Osteocyte (in vitro differentiated cells): ENCODE data around the gene GRN. TPM values are rescaled to one million over a fixed set of nuclear protein-coding genes. Genes with fewer than 3 reads are reported as not detected.

Experiments
- DNase-seq: peaks from one replicate; pipeline ENCODE4 v3.0.0; 2021; ENCODE audit warnings: mixed read lengths; ENCODE audit not compliant: unreplicated experiment; ENCODE audit errors: extremely low spot score
- H3K27ac Mint-ChIP-seq: one replicate; pipeline ENCODE4 v1.8.0; 2021; ENCODE audit warnings: mild to moderate bottlenecking, mixed read lengths; ENCODE audit not compliant: unreplicated experiment
- H3K27me3 Mint-ChIP-seq: one replicate; pipeline ENCODE4 v1.8.0; 2021; ENCODE audit warnings: mixed read lengths; ENCODE audit not compliant: unreplicated experiment
- H3K36me3 Mint-ChIP-seq: one replicate; pipeline ENCODE4 v1.8.0; 2021; ENCODE audit warnings: mixed read lengths; ENCODE audit not compliant: unreplicated experiment
- H3K4me1 Mint-ChIP-seq: one replicate; pipeline ENCODE4 v1.8.0; 2021; ENCODE audit warnings: mixed read lengths; ENCODE audit not compliant: unreplicated experiment
- H3K4me3 Mint-ChIP-seq: one replicate; pipeline ENCODE4 v1.8.0; 2021; ENCODE audit warnings: mild to moderate bottlenecking, moderate library complexity, mixed read lengths; ENCODE audit not compliant: unreplicated experiment
- H3K9me3 Mint-ChIP-seq: one replicate; pipeline ENCODE4 v1.8.0; 2021; ENCODE audit warnings: mixed read lengths; ENCODE audit not compliant: unreplicated experiment
- CTCF ChIP-seq: fragments of 200-600 bp; sonication (generic); IDR thresholded peaks from 2 replicates; pipeline ENCODE4 v1.5.0; 2021; ENCODE audit warnings: antibody characterized with exemption, mild to moderate bottlenecking, moderate library complexity
- total RNA-seq: library from RNA; stranded (reverse); gene quantifications from 2 replicates; pipeline ENCODE4 v1.2.1, GENCODE V29; 2021

GRN gene
- total RNA-seq, 1 donor from 2014 or later = 574 TPM

DNA sequence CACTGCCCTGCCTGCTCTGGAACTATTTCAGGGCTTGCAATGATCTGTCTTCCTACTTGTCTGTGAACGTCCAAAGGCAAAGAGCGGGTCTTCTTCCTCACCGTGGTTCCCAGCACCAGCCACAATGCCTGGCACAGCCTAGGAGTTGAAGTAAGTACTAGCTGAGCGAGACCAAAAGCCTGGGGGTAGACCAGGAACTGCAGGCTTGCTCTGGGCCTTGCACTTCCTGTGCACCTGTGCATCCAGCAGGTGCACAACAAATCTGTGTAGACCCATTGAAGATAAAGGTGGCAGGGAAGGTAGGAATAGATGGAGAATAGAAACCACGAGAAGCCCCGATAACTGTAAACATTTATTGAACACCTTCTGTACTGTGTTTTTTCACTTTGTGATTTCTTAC lies 13.9 kb downstream of the GRN start:
- no peak for TF ChIP-seq CTCF
- H3K9me3 Mint-ChIP-seq = no peaks in the 10 kb centered on the region
- no peaks in the 10 kb centered on the region for H3K36me3 Mint-ChIP-seq
- DNase-seq = no peak
- H3K4me3 Mint-ChIP-seq = no peak overlapping the region
- no peak overlapping the region for H3K27ac Mint-ChIP-seq
- no peaks in the 10 kb centered on the region for H3K27me3 Mint-ChIP-seq
- peaks cover 17% of the 10 kb centered on the region for H3K4me1 Mint-ChIP-seq

DNA sequence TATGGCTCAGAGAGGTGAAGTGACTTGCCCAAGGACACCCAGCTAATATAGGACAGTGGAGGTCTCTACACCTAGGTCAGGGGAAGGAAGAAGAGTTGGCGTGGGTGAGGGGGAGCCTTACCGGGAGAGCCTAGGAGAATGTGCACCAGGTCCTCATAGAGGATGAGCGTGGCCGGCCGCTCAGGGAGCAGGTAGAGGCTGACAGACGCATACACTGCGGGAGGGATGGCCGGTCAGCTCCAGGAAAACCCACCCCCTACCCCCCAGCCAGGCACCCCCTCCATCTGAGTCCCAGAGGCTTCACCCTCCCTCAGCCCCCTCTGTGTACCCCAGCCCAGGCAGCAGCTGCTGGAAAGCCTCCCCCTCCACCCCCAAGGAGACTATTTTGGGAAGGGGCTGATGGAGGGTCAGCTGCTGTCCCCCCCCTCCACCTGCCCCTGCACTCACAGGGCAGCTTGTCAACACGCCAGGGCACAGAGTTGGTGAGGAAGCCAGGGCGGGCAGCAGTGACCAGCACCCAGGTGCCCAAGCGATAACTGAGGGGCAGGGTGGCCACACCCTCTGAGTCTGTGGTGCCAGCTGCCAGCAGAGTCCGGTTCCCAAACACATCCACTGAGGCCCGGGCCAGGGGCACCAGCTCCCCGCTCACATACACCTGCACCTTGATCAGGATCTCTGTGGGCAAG lies 14.5 kb downstream of the GRN start:
- Mint-ChIP-seq H3K36me3 (no peaks in the 10 kb centered on the region), H3K27ac (no peak overlapping the region), H3K27me3 (no peaks in the 10 kb centered on the region), H3K4me3 (no peak overlapping the region), H3K9me3 (no peaks in the 10 kb centered on the region), H3K4me1 (peaks cover 17% of the 10 kb centered on the region)
- no peak for DNase-seq
- no peak for TF ChIP-seq CTCF

DNA sequence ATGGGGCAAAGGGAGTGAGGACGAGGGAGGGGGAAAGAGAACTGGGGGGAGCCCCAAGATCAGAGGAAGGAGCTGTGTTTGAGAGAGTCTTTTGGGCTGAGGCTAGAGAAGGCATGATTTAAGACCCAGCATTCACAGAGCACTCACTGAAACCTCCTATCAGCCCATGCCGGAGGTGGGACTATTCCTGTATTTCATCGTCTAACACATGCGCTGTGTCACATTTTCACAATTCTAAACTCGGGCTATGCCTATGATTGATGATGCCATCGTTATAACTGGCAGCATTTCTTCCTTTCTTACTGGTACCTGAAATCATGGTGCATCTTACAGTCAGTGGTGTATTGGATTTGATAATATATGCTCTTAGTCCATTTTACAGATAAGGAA lies 15.0 kb downstream of the GRN start:
- H3K4me3 Mint-ChIP-seq = no peak overlapping the region
- peaks cover 17% of the 10 kb centered on the region for H3K4me1 Mint-ChIP-seq
- no peaks in the 10 kb centered on the region for H3K9me3 Mint-ChIP-seq
- H3K27ac Mint-ChIP-seq = no peak overlapping the region
- no peaks in the 10 kb centered on the region for H3K36me3 Mint-ChIP-seq
- DNase-seq = no peak
- TF ChIP-seq CTCF = no peak
- H3K27me3 Mint-ChIP-seq = peaks cover 4% of the 10 kb centered on the region

DNA sequence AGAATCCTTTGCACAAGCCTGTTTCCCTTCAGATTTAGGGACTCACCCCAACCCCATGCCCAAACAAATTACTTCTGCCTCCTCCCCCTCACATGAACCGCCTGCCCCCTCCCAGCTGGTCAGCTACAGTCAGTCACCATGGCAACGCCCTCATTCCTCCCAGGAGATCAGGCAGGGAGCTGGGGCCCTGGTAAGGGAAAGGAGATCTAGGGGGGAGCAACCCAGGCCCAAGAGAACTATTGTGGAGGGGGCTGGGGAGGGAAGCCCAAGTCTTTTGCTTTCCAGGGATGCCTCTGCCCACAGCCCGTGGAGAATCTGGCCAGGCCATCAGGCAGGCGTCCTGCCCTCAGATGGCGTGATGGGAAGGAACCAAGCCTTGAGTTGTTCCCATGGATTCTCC lies 15.7 kb downstream of the GRN start:
- H3K4me1 Mint-ChIP-seq = peaks cover 17% of the 10 kb centered on the region
- no peaks in the 10 kb centered on the region for H3K9me3 Mint-ChIP-seq
- no peak for TF ChIP-seq CTCF
- H3K4me3 Mint-ChIP-seq = no peak overlapping the region
- no peak overlapping the region for H3K27ac Mint-ChIP-seq
- H3K36me3 Mint-ChIP-seq = no peaks in the 10 kb centered on the region
- peaks cover 9% of the 10 kb centered on the region for H3K27me3 Mint-ChIP-seq
- DNase-seq = no peak

DNA sequence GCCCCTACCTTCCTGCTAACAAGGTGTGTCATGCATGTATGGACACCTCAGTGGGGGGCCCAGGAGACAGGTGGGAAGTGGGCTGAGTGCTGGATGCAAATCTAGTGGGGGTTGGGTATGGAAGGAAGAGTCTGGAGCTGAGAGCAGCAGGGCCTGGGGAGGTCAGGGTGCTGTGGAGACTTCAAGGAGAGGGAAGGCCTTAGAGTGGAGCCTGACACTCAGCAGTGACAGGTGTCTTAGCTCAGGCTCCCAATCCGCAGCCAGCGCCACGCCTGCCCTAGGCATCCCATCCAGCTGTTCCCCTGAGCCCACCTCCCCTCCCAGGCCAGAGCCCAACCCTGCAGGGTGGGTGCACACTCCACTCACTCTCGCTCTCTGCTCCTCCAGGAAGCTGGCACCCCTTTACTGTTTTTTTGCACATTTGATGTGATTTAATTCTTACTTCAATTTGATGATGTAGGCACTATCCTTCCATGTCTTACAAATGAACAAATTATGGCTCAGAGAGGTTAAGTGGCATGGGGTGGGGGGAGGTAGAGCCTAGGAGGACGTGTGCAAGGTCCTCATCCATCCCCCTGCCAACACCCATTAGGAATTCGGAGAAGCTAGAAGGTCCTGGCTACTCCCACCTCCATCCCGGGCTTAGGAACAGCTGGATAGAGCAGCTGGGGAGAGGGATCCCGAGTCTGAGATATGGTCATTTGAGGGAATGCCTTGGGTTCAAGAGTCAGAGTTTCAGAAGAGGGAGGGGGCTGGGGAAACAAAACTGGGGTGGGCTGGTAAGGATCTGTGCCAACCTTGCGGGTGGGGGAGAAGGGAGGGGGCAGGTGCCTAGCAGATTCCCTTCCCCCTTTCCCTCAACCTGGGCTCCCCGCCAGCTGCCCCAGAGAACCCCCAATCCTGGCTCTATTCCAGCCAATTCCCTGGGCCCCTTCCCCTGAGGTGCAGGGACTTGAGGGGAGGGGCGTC lies 16.5 kb downstream of the GRN start:
- Mint-ChIP-seq H3K4me1 (peaks cover 17% of the 10 kb centered on the region), H3K9me3 (no peaks in the 10 kb centered on the region)

More for the DNA sequence above, 16.5 kb downstream of the GRN start:
- no peak overlapping the region for H3K27ac Mint-ChIP-seq
- DNase-seq = no peak
- H3K27me3 Mint-ChIP-seq = peaks cover 17% of the 10 kb centered on the region
- H3K36me3 Mint-ChIP-seq = no peaks in the 10 kb centered on the region
- TF ChIP-seq CTCF = no peak
- no peak overlapping the region for H3K4me3 Mint-ChIP-seq
